GM20000 (cell line): ENCODE results near the gene STX17.

Source experiments
- DNase-seq: peaks from one replicate; pipeline ENCODE4 v3.0.0; 2012; ENCODE audit warnings: low spot score
- TF ChIP-seq, protein P1 (sequence below): IDR thresholded peaks from 2 replicates; pipeline ENCODE4 v1.5.1; 2012; ENCODE audit warnings: mild to moderate bottlenecking, control low read depth; ENCODE audit errors: extremely low read depth, missing control alignments

Gene STX17

GRCh38 chr9:99878651-99879050, 27.8 kb upstream of the STX17 start:
- TF ChIP-seq, protein P1, sequence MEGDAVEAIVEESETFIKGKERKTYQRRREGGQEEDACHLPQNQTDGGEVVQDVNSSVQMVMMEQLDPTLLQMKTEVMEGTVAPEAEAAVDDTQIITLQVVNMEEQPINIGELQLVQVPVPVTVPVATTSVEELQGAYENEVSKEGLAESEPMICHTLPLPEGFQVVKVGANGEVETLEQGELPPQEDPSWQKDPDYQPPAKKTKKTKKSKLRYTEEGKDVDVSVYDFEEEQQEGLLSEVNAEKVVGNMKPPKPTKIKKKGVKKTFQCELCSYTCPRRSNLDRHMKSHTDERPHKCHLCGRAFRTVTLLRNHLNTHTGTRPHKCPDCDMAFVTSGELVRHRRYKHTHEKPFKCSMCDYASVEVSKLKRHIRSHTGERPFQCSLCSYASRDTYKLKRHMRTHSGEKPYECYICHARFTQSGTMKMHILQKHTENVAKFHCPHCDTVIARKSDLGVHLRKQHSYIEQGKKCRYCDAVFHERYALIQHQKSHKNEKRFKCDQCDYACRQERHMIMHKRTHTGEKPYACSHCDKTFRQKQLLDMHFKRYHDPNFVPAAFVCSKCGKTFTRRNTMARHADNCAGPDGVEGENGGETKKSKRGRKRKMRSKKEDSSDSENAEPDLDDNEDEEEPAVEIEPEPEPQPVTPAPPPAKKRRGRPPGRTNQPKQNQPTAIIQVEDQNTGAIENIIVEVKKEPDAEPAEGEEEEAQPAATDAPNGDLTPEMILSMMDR = no peak
- no peak for DNase-seq

GRCh38 chr9:99881769-99882168, 24.7 kb upstream of the STX17 start:
- TF ChIP-seq, protein P1 = no peak
- no peak for DNase-seq

DNA sequence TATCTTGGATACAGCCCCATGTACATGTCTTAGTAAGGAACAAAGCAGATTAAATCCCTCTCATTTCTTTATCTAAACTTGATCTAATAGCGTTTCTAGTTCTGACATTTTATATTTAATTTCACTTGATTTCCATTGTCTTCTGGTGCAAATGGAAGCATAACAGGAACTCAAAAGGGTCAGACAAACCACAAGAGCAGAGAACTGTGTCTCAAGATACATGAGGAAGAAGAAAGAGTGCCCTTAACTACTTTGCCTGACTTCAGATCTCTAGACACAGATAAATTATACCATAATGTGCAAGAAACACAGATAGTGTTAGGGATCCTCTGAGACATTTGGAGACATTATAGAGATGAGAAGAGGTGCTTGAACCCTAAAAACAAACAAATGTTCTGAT, 20.7 kb upstream of the STX17 start:
- no peak for DNase-seq
- TF ChIP-seq, protein P1 = no peak

GRCh38 chr9:99889120-99889519, 17.3 kb upstream of the STX17 start:
- TF ChIP-seq, protein P1 = peak; percentile 5
- no peak for DNase-seq

- no peak for DNase-seq
- TF ChIP-seq, protein P1 = no peak
Observed at GRCh38 chr9:99894826-99895225, 11.6 kb upstream of the STX17 start.

DNA sequence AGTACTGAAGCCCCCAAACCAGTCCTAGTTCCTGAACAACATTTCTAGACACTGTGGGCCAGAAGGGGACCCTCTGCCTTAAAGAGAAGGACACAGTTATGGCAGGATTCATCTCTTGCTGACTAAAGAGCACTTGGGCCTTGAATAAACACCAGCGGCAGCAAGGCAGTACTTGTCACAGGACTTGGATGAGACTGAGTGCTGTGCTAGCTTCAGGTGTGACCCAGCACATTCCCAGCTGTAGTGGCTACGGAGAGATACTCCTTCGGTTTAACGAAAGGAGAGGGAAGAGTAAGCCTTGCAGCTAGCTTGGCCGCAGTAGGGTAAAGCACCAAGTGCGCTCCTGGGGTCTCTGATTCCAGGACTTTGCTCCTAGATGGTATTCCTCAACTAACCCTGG, 10.9 kb upstream of the STX17 start:
- TF ChIP-seq, protein P1 = no peak
- DNase-seq = no peak

- TF ChIP-seq, protein P1 = no peak
- no peak for DNase-seq
Observed at GRCh38 chr9:99896119-99896518, 10.3 kb upstream of the STX17 start.
